Adipose tissue (tissue), 3 donors: ENCODE data around the gene PPP1R14B. TPM values are rescaled to one million over a fixed set of nuclear protein-coding genes. Genes with fewer than 3 reads are reported as not detected.

Experiments
- H3K27ac ChIP-seq: one replicate; pipeline ENCODE4 v1.5.1; 2013; ENCODE audit warnings: low read depth, low read length
- WGBS, 3 donors: extraction: QIAGEN DNeasy Blood & Tissue Kit; methylation state at CpG; one replicate each; pipeline ENCODE4 v1.1.7; 2013; 5-methylcytosine and 5-hydroxymethylcytosine counted together
- polyA plus RNA-seq, 3 donors: library from polyadenylated mRNA; stranded (reverse); fragments of 200-250 nt; gene quantifications; one replicate each; pipeline ENCODE4 v1.2.3, GENCODE V29; 2013
- donor health status: healthy with polysubstance abuse.
- donor health status: Bipolar disorder and iron deficiency.
- donor health status: healthy.

Gene PPP1R14B
- polyA plus RNA-seq, 3 donors = 102 to 148 (median 139) TPM

- peak overlapping the region; percentile 94 for H3K27ac ChIP-seq
- 62 to 70% (median 68%) methylated on average over 11 of the region's 11 CpGs for WGBS, 3 donors
Measured at GRCh38 chr11:64239662-64240434, 6.9 kb downstream of the PPP1R14B start.

GRCh38 chr11:64238999-64239398 is 7.7 kb downstream of the PPP1R14B start:
- 52 to 63% (median 60%) methylated on average over 5 of the region's 5 CpGs for WGBS, 3 donors
- peak overlapping the region; percentile 49 for H3K27ac ChIP-seq

GRCh38 chr11:64238076-64238475 is 8.7 kb downstream of the PPP1R14B start:
- H3K27ac ChIP-seq = no peak overlapping the region
- 60 to 90% (median 81%) methylated on average over 9 of the region's 9 CpGs for WGBS, 3 donors

- WGBS, 3 donors = 26 to 82% (median 71%) methylated on average over 12 of the region's 12 CpGs
- H3K27ac ChIP-seq = no peak overlapping the region
Measured at GRCh38 chr11:64237484-64237951, 9.2 kb downstream of the PPP1R14B start.

GRCh38 chr11:64235437-64236161 is 11.1 kb downstream of the PPP1R14B start:
- H3K27ac ChIP-seq = no peak overlapping the region
- WGBS, 3 donors = 39 to 87% (median 77%) methylated on average over 11 to 12 of the region's 12 CpGs

- H3K27ac ChIP-seq = no peak overlapping the region
- 1 to 2% (median 2%) methylated on average over 42 to 80 of the region's 80 CpGs for WGBS, 3 donors
Measured at GRCh38 chr11:64234647-64235379, 11.9 kb downstream of the PPP1R14B start.

- 1 to 5% (median 3%) methylated on average over 34 to 48 of the region's 62 CpGs for WGBS, 3 donors
- no peak within 1 kb of the TSS for H3K27ac ChIP-seq
Measured at GRCh38 chr11:64233913-64234586, 12.7 kb downstream of the PPP1R14B start, which contains the start of gene VEGFB. Gene VEGFB (plus strand): TSS chr11:64234584. CDS start chr11:64234834, 250 bp downstream.

GRCh38 chr11:64232967-64233315 is 13.8 kb downstream of the PPP1R14B start:
- no peak overlapping the region for H3K27ac ChIP-seq

GRCh38 chr11:64232182-64232966 is 14.4 kb downstream of the PPP1R14B start:
- WGBS, 3 donors = 86 to 91% (median 87%) methylated on average over 15 of the region's 15 CpGs
- no peak overlapping the region for H3K27ac ChIP-seq

More at GRCh38 chr11:64232967-64233315, 13.8 kb downstream of the PPP1R14B start:
- WGBS, 3 donors = 84 to 89% (median 86%) methylated on average over 8 of the region's 8 CpGs

GRCh38 chr11:64231546-64231945 is 15.2 kb downstream of the PPP1R14B start:
- WGBS, 3 donors = 87 to 91% (median 90%) methylated on average over 7 of the region's 7 CpGs
- no peak overlapping the region for H3K27ac ChIP-seq

- 4 to 11% (median 10%) methylated on average over 8 of the region's 8 CpGs for WGBS, 3 donors
- peak overlapping the region; percentile 78 for H3K27ac ChIP-seq
Measured at GRCh38 chr11:64230985-64231365, 15.8 kb downstream of the PPP1R14B start.

GRCh38 chr11:64230171-64230984 is 16.4 kb downstream of the PPP1R14B start, which contains the start of gene DNAJC4:
Gene DNAJC4 (plus strand): TSS chr11:64230548. CDS start chr11:64230855, 307 bp downstream.
- 0% methylated on average over 51 to 62 of the region's 62 CpGs for WGBS, 3 donors
- H3K27ac ChIP-seq = peak within 1 kb of the TSS; percentile 78

- WGBS, 3 donors = 28 to 42% (median 34%) methylated on average over 13 of the region's 13 CpGs
- H3K27ac ChIP-seq = no peak overlapping the region
Measured at GRCh38 chr11:64229744-64230170, 17.0 kb downstream of the PPP1R14B start.

GRCh38 chr11:64229090-64229743 is 17.5 kb downstream of the PPP1R14B start:
- H3K27ac ChIP-seq = no peak overlapping the region
- WGBS, 3 donors = 78 to 91% (median 89%) methylated on average over 12 of the region's 12 CpGs

GRCh38 chr11:64227405-64227956 is 19.3 kb downstream of the PPP1R14B start:
- WGBS, 3 donors = 51 to 92% (median 84%) methylated on average over 2 to 3 of the region's 3 CpGs
- H3K27ac ChIP-seq = no peak overlapping the region

GRCh38 chr11:64226507-64227051 is 20.2 kb downstream of the PPP1R14B start:
- WGBS, 3 donors = 5 to 12% (median 8%) methylated on average over 22 to 26 of the region's 26 CpGs
- H3K27ac ChIP-seq = peak overlapping the region; percentile 48
